ENCODE results near the gene HNRNPD. TPM values are rescaled to one million over a fixed set of nuclear protein-coding genes. Genes with fewer than 3 reads are reported as not detected.
"Not testable (repeated sequence)": the region's sequence is repeated elsewhere in the genome, so short reads cannot be mapped to it uniquely, and the experiment has no call there.

Gene HNRNPD
- 102 TPM for total RNA-seq

GRCh38 chr4:82373816-82374625 lies at the start of gene HNRNPD:
Gene HNRNPD (minus strand): TSS chr4:82373991. CDS start chr4:82373678, 313 bp downstream.
- peak; percentile 95 to 99 for DNase-seq (ENCODE audit: low spot score in 2 of 2)
- Histone ChIP-seq H3K27me3 (no peaks in the 10 kb centered on the region), H3K27ac (peak within 1 kb of the TSS; percentile 99), H3K9me3 (no peaks in the 10 kb centered on the region), H3K36me3 (peaks cover 0 to 5% of the 10 kb centered on the region in 2 donors), H3K4me3 (peak within 1 kb of the TSS; percentile 89 to 99), H3K4me1 (peaks cover 7 to 18% of the 10 kb centered on the region in 2 donors)
- intact Hi-C loops (cut with DNase I), result loop anchor here (1.0 to 10.0 kb wide), 8 partner anchors 56 to 1111 kb away; partner anchors contain the start of genes ABRAXAS1, ENOPH1, HELQ and HNRNPDL
- no peak for TF ChIP-seq CTCF (IDR thresholded peaks at IDR 0.05)

- no peak overlapping the region for H3K27ac ChIP-seq
- H3K4me3 ChIP-seq, result no peak overlapping the region
- H3K36me3 ChIP-seq, result peaks cover 20 to 49% of the 10 kb centered on the region in 2 donors
- no peaks in the 10 kb centered on the region for H3K27me3 ChIP-seq
- intact Hi-C loops (cut with DNase I), result loop anchor here (10.0 kb wide), 1 partner anchor 1032 kb away; the partner anchor contains the start of genes HELQ and MRPS18C
- DNase-seq (ENCODE audit: low spot score in 2 of 2), result no peak
- H3K9me3 ChIP-seq, result no peaks in the 10 kb centered on the region
- TF ChIP-seq CTCF (IDR thresholded peaks at IDR 0.05), result no peak
- peaks cover 0 to 14% of the 10 kb centered on the region in 2 donors for H3K4me1 ChIP-seq
Observed at GRCh38 chr4:82422616-82423015, 48.8 kb upstream of the HNRNPD start.

GRCh38 chr4:82421796-82422560 lies 48.2 kb upstream of the HNRNPD start:
- no peak for TF ChIP-seq CTCF (IDR thresholded peaks at IDR 0.05)
- no peak for DNase-seq (ENCODE audit: low spot score in 2 of 2)
- no peaks in the 10 kb centered on the region for H3K9me3 ChIP-seq
- H3K4me3 ChIP-seq, result no peak overlapping the region
- intact Hi-C loops (cut with DNase I), result loop anchor here (10.0 kb wide), 1 partner anchor 1033 kb away; the partner anchor contains the start of genes HELQ and MRPS18C
- H3K27ac ChIP-seq, result no peak overlapping the region
- H3K27me3 ChIP-seq, result no peaks in the 10 kb centered on the region
- peaks cover 18 to 47% of the 10 kb centered on the region in 2 donors for H3K36me3 ChIP-seq
- peaks cover 0 to 10% of the 10 kb centered on the region in 2 donors for H3K4me1 ChIP-seq

- Histone ChIP-seq H3K27ac (no peak overlapping the region), H3K27me3 (no peaks in the 10 kb centered on the region), H3K4me1 (no peaks in the 10 kb centered on the region), H3K4me3 (no peak overlapping the region), H3K36me3 (peaks cover 10 to 24% of the 10 kb centered on the region in 2 donors), H3K9me3 (no peaks in the 10 kb centered on the region)
- intact Hi-C loops (cut with DNase I), result no loop called here
- DNase-seq (ENCODE audit: low spot score in 2 of 2), result no peak
- no peak for TF ChIP-seq CTCF (IDR thresholded peaks at IDR 0.05)
Observed at GRCh38 chr4:82419451-82419850, 45.7 kb upstream of the HNRNPD start.

- no peak for TF ChIP-seq CTCF (IDR thresholded peaks at IDR 0.05)
- no peaks in the 10 kb centered on the region for H3K4me1 ChIP-seq
Observed at GRCh38 chr4:82415922-82416365, 42.2 kb upstream of the HNRNPD start.

GRCh38 chr4:82415061-82415460 lies 41.3 kb upstream of the HNRNPD start:
- H3K9me3 ChIP-seq; DNase-seq (ENCODE audit: low spot score in 2 of 2); intact Hi-C loops (cut with DNase I); H3K27ac ChIP-seq; H3K36me3 ChIP-seq; H3K27me3 ChIP-seq; H3K4me1 ChIP-seq; H3K4me3 ChIP-seq: not testable (repeated sequence)

More at GRCh38 chr4:82415922-82416365, 42.2 kb upstream of the HNRNPD start:
- intact Hi-C loops (cut with DNase I), result no loop called here
- H3K27ac ChIP-seq, result no peak overlapping the region
- H3K4me3 ChIP-seq, result no peak overlapping the region
- H3K9me3 ChIP-seq, result no peaks in the 10 kb centered on the region
- no peaks in the 10 kb centered on the region for H3K36me3 ChIP-seq
- no peak for DNase-seq (ENCODE audit: low spot score in 2 of 2)
- H3K27me3 ChIP-seq, result no peaks in the 10 kb centered on the region

Measured in ascending aorta (tissue), 2 donors.